ENCODE data around the gene ADK. TPM values are rescaled to one million over a fixed set of nuclear protein-coding genes. Genes with fewer than 3 reads are reported as not detected.

Gene ADK
- total RNA-seq, 1 donor = 57.9 TPM

GRCh38 chr10:74728225-74728624, 577.2 kb downstream of the ADK start:
- no peak overlapping the region for H3K4me3 ChIP-seq (ENCODE audit: low read depth, low read length)
- TF ChIP-seq CTCF (IDR thresholded peaks at IDR 0.05; ENCODE audit: insufficient read depth, low read depth, low read length) = no peak
- no peak for DNase-seq (ENCODE audit: low read depth)

- H3K4me3 ChIP-seq (ENCODE audit: low read depth, low read length) = no peak overlapping the region
- DNase-seq (ENCODE audit: low read depth) = no peak
- no peak for TF ChIP-seq CTCF (IDR thresholded peaks at IDR 0.05; ENCODE audit: insufficient read depth, low read depth, low read length)
These were observed 579.2 kb downstream of the ADK start for GRCh38 chr10:74730246-74730645.

DNA sequence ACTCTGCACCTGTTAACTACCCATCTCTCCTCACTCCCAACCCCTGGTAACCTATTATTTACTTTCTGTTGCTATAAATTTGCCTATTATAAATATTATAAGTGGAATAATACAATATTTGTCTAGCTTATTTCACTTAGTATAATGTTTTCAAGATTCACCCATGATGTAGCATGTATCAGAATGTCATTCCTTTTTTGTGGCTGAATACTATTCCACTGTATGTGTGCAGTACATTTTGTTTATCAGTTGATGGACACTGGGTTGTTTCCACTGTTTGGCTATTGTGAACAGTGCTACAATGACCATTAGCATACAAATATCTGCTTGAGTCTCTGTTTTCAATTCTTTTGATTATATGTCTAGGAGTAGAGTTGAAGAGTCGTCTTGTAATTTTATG, 582.6 kb downstream of the ADK start:
- TF ChIP-seq CTCF (IDR thresholded peaks at IDR 0.05; ENCODE audit: insufficient read depth, low read depth, low read length) = no peak
- no peak overlapping the region for H3K4me3 ChIP-seq (ENCODE audit: low read depth, low read length)
- no peak for DNase-seq (ENCODE audit: low read depth)

GRCh38 chr10:74736029-74736428, 585.0 kb downstream of the ADK start:
- DNase-seq (ENCODE audit: low read depth) = no peak
- no peak overlapping the region for H3K4me3 ChIP-seq (ENCODE audit: low read depth, low read length)
- no peak for TF ChIP-seq CTCF (IDR thresholded peaks at IDR 0.05; ENCODE audit: insufficient read depth, low read depth, low read length)

- H3K4me3 ChIP-seq (ENCODE audit: low read depth, low read length) = no peak overlapping the region
- peak; percentile 17 for TF ChIP-seq CTCF (IDR thresholded peaks at IDR 0.05; ENCODE audit: insufficient read depth, low read depth, low read length)
- peak; percentile 6 for DNase-seq (ENCODE audit: low read depth)
These were observed 587.0 kb downstream of the ADK start for GRCh38 chr10:74738052-74738451.

- H3K4me3 ChIP-seq (ENCODE audit: low read depth, low read length) = no peak overlapping the region
- TF ChIP-seq CTCF (IDR thresholded peaks at IDR 0.05; ENCODE audit: insufficient read depth, low read depth, low read length) = no peak
- no peak for DNase-seq (ENCODE audit: low read depth)
These were observed 587.5 kb downstream of the ADK start for GRCh38 chr10:74738542-74738941.

GRCh38 chr10:74738985-74739567, 588.1 kb downstream of the ADK start:
- H3K4me3 ChIP-seq (ENCODE audit: low read depth, low read length) = no peak overlapping the region
- peak; percentile 28 for DNase-seq (ENCODE audit: low read depth)
- peak; percentile 42 for TF ChIP-seq CTCF (IDR thresholded peaks at IDR 0.05; ENCODE audit: insufficient read depth, low read depth, low read length)
